GM12874 (cell line): ENCODE results near the gene COG8.

Experiments
- TF ChIP-seq, protein P1 (sequence below): IDR thresholded peaks from 2 replicates; pipeline ENCODE4 v1.5.1; 2011; ENCODE audit warnings: low read depth, mild to moderate bottlenecking, control low read depth, low read length, moderate library complexity; ENCODE audit not compliant: insufficient read depth

COG8 gene

GRCh38 chr16:69329369-69330285, 9.7 kb downstream of the COG8 start:
- TF ChIP-seq, protein P1, sequence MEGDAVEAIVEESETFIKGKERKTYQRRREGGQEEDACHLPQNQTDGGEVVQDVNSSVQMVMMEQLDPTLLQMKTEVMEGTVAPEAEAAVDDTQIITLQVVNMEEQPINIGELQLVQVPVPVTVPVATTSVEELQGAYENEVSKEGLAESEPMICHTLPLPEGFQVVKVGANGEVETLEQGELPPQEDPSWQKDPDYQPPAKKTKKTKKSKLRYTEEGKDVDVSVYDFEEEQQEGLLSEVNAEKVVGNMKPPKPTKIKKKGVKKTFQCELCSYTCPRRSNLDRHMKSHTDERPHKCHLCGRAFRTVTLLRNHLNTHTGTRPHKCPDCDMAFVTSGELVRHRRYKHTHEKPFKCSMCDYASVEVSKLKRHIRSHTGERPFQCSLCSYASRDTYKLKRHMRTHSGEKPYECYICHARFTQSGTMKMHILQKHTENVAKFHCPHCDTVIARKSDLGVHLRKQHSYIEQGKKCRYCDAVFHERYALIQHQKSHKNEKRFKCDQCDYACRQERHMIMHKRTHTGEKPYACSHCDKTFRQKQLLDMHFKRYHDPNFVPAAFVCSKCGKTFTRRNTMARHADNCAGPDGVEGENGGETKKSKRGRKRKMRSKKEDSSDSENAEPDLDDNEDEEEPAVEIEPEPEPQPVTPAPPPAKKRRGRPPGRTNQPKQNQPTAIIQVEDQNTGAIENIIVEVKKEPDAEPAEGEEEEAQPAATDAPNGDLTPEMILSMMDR: no peak

GRCh38 chr16:69328854-69329316, 10.5 kb downstream of the COG8 start:
- TF ChIP-seq, protein P1: no peak

DNA sequence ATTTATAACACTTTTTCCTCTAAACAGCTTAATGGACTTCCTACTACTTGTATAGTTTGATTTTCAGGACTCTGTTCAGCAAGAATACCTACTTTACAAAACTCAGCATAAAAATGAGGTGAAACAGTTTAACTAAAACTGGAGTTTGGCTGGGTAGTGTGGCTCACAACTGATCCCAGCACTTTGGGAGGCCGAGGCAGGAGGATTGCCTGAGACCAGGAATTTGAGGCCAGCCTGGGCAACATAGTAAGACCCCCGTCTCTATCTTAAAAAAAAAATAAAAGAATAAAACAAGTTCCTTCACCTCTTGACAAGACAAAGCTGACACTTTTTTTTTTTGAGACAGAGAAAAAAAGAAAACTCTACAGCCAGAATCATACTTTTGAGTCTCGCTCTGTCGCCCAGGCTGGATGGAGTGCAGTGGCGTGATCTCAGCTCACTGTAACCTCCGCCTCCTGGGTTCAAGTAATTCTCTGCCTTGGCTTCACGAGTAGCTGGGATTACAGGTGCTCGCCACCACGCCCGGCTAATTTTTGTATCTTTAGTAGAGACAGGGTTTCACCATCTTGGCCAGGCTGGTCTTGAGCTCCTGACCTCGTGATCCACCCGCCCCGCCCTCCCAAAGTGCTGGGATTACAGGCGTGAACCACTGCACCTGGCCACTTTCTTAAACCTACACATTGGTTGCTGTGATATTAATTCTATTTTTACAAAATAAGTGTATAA, 11.6 kb downstream of the COG8 start:
- TF ChIP-seq, protein P1: no peak

DNA sequence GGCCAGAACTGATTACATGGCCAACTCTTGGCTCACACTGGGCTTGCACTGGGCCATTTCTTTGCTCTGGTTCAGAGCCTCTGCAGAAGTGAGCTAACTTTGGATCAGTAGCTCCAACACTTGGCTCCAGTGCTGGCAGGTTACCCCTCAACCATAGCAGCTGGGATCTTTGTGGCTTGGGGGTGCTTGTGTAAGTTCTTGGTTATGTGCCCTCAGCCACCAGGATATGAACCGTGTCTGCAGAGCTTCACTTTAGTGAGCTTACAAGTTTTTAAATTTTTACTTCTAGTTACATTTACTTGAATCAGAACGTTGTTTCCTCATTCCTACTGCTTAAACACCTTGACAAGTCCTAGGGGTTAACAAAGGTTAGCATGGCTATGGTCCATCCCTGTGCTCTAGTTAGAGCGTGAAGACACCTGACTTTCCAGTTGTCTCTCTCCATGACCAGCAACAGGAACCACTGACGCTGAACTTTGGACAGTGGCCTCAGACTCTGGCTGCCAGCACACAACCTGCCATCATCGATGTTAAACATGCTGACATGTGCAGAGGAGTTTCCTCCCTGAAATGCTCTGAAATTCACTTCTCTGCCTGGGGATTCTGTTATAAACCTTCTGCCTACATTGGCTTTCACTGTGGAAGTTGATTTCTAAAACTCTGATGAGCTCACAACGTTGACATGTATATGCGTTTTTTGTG, 13.0 kb downstream of the COG8 start:
- TF ChIP-seq, protein P1: no peak

GRCh38 chr16:69325784-69326171, 13.6 kb downstream of the COG8 start:
- TF ChIP-seq, protein P1: no peak

DNA sequence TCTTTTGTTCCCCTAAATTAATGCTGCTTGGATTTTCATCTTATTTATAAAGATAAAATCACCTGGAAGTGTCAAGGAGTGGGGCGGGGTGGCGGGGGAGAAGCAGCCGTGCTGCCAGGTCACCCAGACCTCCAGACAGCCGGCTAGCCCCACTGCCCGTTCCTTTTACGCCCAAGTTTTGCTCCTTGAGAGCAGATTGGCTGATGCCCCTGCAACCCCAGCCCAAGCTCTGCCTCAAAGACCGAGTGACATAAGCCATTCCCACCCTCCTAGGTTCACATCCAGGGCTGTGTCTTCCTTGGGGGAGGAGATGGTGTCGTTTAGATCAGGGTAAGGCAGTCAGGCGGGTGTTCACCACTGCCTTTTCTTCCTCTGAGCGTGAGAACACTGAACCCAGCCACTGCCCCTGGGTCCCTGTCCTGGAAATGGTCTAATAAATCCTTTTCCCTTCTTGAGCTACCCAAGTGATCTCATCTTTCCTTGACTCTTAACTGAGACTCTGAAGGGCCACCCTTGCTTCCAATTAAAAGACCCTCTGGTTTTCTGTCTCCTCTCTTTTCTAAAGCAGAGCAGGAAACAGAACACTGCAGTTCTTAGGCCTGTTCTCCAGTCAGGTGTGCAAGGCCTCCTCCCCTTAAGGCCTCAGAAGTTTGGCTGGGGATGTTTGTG, 14.6 kb downstream of the COG8 start:
- TF ChIP-seq, protein P1: no peak
